HG02885 (cell line): ENCODE results near the gene GPR87.
A peak's percentile ranks its signal among the peaks of the same experiment; 100 is the strongest.

Experiments used
- ATAC-seq: cut with Tn5 transposase; IDR thresholded peaks from one replicate; pipeline ENCODE4 v1.9.1; 2021; ENCODE audit warnings: mild to moderate bottlenecking; ENCODE audit not compliant: unreplicated experiment, poor library complexity

The GPR87 gene

DNA sequence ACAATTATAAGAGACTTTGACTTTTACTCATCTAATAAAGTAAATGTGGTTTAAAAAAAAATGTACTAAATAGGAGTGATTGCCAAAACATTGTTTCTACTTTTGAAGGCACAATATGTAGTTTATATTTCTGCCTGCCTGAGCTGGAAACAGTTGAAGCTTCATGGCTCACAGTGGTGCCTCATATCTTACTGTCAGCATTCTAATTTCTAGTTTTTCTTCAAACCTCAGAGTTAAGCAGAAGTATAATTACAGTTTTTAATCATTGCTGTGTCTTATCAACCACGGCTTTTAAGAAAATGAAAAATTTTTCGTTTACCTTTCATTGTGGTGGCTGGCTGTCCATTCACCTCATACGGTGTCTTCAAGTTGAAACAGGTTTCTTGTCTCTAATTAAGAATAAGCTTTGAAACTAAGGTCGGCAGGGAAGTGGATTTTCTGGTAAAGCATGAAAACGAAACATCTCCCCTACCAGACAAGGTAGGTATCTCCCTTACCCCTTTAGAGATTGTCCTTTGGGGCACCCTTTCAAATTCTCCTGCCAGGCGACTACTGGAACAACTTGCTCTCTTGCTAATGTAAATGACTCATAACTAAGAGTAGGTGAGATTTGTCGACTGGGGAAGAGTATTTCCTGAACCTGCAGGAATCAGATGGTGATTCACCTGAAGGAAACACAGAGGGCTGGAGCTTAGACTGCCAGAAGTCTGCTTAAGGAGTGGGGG, at the start of gene GPR87:
Gene GPR87 (minus strand): TSS at position 554 of the 725 bp plus-strand sequence. CDS start 16,720 bp downstream, outside the sequence.
- peak; percentile 52 for ATAC-seq

DNA sequence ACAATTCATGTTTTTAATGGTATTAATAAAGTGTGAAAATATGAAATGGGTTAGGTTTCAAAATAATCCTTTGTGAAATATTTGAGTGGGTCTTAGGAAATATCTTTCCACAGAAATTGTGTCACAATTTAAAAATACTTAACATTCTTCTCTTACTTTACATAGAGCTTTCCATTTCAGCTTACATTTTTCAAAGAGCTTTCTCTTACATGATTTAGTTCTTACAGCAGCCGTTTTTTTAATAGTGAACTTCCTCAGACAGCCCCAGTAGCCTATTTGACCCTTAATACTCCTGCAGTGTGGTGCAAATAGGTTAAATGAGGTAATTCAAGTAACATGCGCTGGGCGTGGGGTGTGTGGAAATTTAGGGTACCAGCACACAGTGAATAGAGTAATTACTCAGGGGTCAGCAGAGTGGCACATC, 46.1 kb upstream of the GPR87 start:
- no peak for ATAC-seq

DNA sequence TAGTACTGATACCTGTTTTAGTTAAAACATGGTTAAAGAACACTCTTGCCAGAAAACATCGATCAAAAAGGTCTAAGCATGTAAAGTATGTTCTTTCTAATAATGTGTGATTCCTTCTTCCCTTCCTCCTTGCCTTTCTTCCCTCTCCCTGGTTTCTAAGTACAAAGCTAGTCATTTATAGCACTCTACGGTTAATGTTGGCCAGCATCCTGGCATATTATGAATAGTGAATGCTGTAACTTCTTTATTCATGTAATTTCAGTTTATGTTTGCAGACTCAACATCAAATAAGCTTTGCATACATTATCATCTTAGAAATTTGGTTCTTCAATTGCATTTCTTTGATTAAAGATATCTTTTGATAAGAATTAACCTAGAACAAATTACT, 40.8 kb upstream of the GPR87 start:
- ATAC-seq = no peak

GRCh38 chr3:151356794-151357462, 40.3 kb upstream of the GPR87 start:
- no peak for ATAC-seq

DNA sequence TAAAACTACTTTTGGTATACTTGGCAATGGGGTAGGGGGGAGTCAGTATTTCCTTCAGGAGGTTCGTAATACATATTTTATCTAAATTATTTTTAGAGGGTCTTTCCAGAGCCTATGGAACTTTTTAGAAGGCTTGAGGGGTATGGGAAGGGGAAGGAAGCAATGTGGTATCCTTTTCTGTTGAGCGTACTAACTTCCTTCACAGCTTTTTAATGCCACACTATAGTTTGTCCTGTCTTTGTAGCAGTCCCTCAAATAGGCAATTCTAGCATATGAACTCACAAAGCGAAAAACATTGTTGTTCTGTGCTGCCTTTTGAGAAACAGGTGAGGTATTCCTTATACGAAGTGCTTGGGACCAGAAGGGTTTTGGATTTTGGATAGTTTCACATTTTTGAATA, 35.0 kb upstream of the GPR87 start:
- ATAC-seq = peak; percentile 23

DNA sequence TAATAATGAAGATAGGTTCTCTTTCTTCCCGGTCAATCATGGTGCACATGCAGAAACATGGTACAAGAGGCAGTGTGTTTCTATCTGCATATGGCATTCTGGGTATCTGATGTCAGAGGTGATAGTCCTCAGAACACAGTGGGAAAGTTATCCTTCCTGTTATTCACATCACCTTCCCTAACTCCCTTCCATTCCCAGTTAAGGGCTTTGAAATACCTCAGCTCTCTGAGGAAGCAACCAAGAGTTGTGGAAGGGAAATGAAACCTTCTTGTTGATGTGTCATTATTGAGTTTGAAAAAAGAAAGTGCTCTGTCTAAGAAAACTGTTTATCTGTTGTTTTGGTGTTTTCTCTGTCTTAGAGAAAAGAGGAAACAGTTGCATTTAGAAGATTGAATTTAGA, 34.6 kb upstream of the GPR87 start:
- ATAC-seq = peak; percentile 94

DNA sequence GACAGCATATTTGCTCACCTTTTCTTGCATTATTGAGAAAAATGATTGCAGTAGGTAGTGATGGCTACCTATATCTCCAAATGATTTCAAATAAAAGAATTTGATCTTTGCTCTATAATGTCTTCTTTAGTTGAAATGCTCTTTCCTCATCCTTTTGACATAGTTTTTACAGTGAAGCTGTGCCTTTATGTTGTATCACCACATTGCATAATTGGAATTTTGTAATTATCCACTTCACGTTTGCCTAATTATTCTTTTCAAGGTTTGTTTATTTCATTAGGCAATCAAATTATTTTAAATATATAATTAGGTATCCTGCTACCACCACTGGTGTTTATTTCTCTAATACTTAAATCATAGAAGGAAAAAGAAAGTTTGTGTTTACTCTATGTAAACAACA, 34.0 kb upstream of the GPR87 start:
- ATAC-seq = no peak

- ATAC-seq = no peak
Observed at GRCh38 chr3:151347432-151347831, 30.8 kb upstream of the GPR87 start.

GRCh38 chr3:151346292-151346691, 29.7 kb upstream of the GPR87 start:
- no peak for ATAC-seq

DNA sequence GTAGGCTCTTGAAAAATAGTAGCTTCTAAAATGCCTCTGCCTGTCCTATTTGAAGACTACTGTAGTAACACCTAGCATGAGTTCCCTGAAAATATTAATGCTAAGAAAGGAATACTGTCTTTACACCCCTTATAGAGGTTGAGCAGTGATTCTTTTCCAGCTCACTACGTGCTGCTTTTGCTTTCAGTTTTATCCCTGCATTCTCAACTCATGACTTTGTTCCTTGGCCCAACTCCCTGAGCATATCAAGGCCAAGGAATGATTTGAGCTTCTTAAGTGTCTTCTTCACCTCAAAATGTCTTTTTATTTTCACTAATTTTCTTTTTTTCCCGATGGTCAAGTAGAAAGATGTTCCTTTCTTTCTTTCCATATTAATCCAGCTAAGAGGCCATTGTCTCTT, 29.2 kb upstream of the GPR87 start:
- no peak for ATAC-seq

DNA sequence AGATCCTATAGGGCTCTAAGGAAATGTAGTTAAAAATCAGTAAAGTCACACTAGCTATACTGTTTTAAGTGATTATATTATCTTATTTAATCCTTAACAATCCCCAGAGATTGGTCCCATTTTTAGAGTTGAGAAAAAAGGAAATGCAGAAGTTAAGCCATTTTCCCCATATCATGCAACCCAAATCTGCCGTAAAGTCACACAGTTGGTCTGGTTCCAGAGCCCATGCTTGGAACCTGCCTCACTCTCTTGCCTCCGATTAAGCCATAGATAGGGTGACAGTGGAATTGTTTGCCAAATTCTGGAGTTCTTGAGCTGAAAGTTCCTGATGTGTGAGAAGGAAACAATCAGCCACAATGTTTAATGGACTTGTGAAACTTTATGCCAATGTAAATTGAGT, 15.1 kb upstream of the GPR87 start:
- ATAC-seq = no peak

DNA sequence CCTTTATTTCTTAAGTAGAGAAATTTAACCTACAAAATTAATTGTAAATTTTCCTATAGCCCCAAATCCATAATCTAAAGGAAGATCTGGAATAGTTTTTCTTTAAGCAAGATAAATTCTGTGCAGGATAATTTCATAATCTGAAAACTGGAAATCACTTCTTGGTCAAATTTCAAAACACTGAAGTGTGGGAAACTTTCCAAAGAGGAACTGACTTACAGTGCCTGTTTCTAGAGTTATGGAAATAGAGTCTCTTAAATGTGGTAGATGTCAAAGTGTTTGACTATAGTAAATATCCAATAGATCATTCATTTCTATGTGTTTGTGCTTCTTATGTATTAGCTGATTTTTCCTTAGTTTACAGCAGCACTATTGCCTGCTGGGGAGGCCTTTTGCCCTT, 14.3 kb upstream of the GPR87 start:
- ATAC-seq = no peak

DNA sequence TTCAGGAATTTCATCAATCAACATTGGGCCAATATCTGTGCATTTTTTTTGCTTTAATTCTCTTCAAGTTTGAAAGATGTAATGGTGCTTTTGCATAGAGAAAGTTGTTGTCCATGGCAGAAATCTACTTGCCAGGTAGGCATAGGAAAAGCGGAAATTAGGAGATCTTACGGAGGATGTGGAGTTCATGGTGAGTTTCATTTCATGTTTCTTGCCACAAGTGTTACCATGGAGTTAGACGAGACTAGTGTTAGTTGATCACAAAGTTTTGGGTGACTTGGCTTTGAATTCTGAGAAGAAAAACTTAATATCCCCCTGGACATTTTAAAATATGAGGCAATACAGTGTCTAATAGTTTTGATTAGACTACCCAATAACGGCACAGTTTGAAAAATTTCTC, 13.8 kb upstream of the GPR87 start:
- ATAC-seq = no peak

- ATAC-seq = no peak
Observed at GRCh38 chr3:151329363-151329762, 12.7 kb upstream of the GPR87 start, which contains the start of gene P2RY13. Gene P2RY13, minus strand, starts transcription at chr3:151329549. Its CDS starts 21 bp downstream, at chr3:151329528.

- no peak for ATAC-seq
Observed at GRCh38 chr3:151328298-151328995, 11.8 kb upstream of the GPR87 start.

DNA sequence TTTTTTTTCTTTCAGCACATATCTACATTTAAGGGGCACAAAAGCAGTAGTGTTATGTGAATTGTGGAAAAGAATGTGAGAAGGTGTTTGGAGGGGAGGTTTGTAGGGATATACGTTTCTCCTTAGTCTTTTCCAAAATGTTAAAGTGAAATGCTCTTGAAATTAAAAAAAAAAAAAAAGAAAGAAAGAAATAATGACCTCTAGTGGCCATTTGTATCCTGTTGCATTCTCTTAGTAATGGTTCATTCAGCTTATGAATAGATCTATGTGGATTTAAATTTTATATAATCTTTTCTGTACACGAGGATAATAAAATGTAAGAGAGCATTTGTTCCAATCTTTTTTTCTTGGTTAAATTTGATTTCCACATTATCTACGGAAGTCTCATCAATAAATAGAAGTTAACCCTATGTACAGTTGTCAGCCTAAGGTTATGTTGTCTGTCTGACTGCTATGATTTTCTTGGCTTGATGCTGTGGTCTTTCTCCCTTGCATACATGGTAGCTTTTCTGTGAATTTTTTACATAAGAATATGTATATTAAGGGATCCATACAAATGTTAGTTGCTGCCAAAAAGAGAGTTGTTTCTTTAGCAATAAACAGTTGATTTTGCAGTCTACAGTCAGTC, 11.1 kb upstream of the GPR87 start:
- ATAC-seq = no peak

- no peak for ATAC-seq
Observed at GRCh38 chr3:151322511-151322910, 5.9 kb upstream of the GPR87 start.

GRCh38 chr3:151321526-151321925, 4.9 kb upstream of the GPR87 start:
- no peak for ATAC-seq

- no peak for ATAC-seq
Observed at GRCh38 chr3:151320131-151320530, 3.5 kb upstream of the GPR87 start.

- ATAC-seq = no peak
Observed at GRCh38 chr3:151319628-151320027, 3.0 kb upstream of the GPR87 start.

GRCh38 chr3:151318991-151319390, 2.4 kb upstream of the GPR87 start:
- no peak for ATAC-seq
